HCT116 (cell line): Measurements from ENCODE around the gene OR1N2. TPM values are rescaled to one million over a fixed set of nuclear protein-coding genes. Genes with fewer than 3 reads are reported as not detected.

Experiments
- ATAC-seq: fragments of 200-7000 bp; cut with Tn5 transposase; 2 replicates; pipeline ENCODE4 v1.9.1; 2020; ENCODE audit warnings: mild to moderate bottlenecking, moderate library complexity
- BruUV-seq: library from RNA; stranded (reverse); fragments of 400-500 nt; replicated peaks from 2 replicates; lab custom pipeline; 2021; lab: Mats Ljungman, UMichigan
- CTCF ChIA-PET: fragments of 300-600 bp; sonication (Branson Sonifier 250); formaldehyde crosslinking; loops from one replicate; lab custom pipeline; 2021; ENCODE audit warnings: antibody characterized with exemption; lab: Charles Lee
- POLR2A ChIA-PET: fragments of 300-600, 350-600 bp; sonication (Branson Sonifier 250); formaldehyde crosslinking; loops from one replicate; lab custom pipeline; 2021; ENCODE audit warnings: antibody characterized with exemption; lab: Charles Lee
- RAD21 ChIA-PET, 2 experiments: fragments of 300-600 bp; sonication (Branson Sonifier 250); formaldehyde crosslinking; loops; one replicate each; lab custom pipeline; 2023; ENCODE audit warnings: low total read pairs in 2 of 2; ENCODE audit not compliant: uncharacterized antibody in 2 of 2, unreplicated experiment in 2 of 2, low non-redundant PET in 1 of 2; lab: Charles Lee
- DNase-seq: peaks from one replicate; pipeline ENCODE4 v3.0.0-alpha.2; 2010; ENCODE audit warnings: low read depth, low spot score
- H2AFZ ChIP-seq: fragments of 200-600 bp; shearing (Covaris generic), sonication (generic); 2 replicates; pipeline ENCODE4 v1.6.1; 2017; ENCODE audit warnings: low read depth, mixed run types, mixed read lengths, antibody characterized with exemption, low read length; ENCODE audit not compliant: poor library complexity, severe bottlenecking
- H3K27ac ChIP-seq: 2 replicates; pipeline ENCODE4 v1.5.1; 2012; ENCODE audit warnings: low read depth, low read length
- H3K27me3 ChIP-seq: fragments of 200-600 bp; sonication (generic); 2 replicates; pipeline ENCODE4 v1.6.1; 2016; ENCODE audit warnings: mixed run types, low read length, mixed read lengths; ENCODE audit not compliant: insufficient read depth
- H3K36me3 ChIP-seq, 2 experiments: fragments of 200-500 bp in 1 of 2; fragments of 200-600 bp in 1 of 2; sonication (Bioruptor generic) in 1 of 2; sonication (generic) in 1 of 2; 2 replicates each; pipeline versions ENCODE4 v1.5.1 to v1.6.1; 2014 to 2016; ENCODE audit warnings: low read length in 2 of 2, inconsistent platforms in 1 of 2, mixed read lengths in 1 of 2, mixed run types in 1 of 2; ENCODE audit not compliant: insufficient read depth in 2 of 2, control insufficient read depth in 1 of 2
- H3K4me1 ChIP-seq, 2 experiments: fragments of 200-600 bp in 1 of 2; sonication (generic) in 1 of 2; 2 replicates each; pipeline versions ENCODE4 v1.5.1 to v1.6.1; 2012 to 2017; ENCODE audit warnings: low read length in 2 of 2, inconsistent platforms in 1 of 2, mild to moderate bottlenecking in 1 of 2, mixed read lengths in 1 of 2, mixed run types in 1 of 2, moderate library complexity in 1 of 2; ENCODE audit not compliant: insufficient read depth in 2 of 2, control insufficient read depth in 1 of 2
- H3K4me2 ChIP-seq: fragments of 200-600 bp; sonication (generic); 2 replicates; pipeline ENCODE4 v1.6.1; 2017; ENCODE audit warnings: mixed run types, low read length, mixed read lengths
- H3K4me3 ChIP-seq, 2 experiments: fragments of 200-600 bp in 1 of 2; sonication (generic) in 1 of 2; replicated peaks in 1 of 2; 2 replicates each; pipeline ENCODE4 v1.5.1; 2011 to 2016; ENCODE audit warnings: low read length in 2 of 2, control low read depth in 1 of 2, low read depth in 1 of 2, mild to moderate bottlenecking in 1 of 2, mixed read lengths in 1 of 2, mixed run types in 1 of 2
- H3K79me2 ChIP-seq: fragments of 200-600 bp; sonication (generic); 2 replicates; pipeline ENCODE4 v1.6.1; 2017; ENCODE audit warnings: mild to moderate bottlenecking, mixed run types, low read length, moderate library complexity, mixed read lengths; ENCODE audit not compliant: insufficient read depth
- H3K9ac ChIP-seq: fragments of 200-600 bp; sonication (generic); 2 replicates; pipeline ENCODE4 v1.6.1; 2016; ENCODE audit warnings: low read length, mixed read lengths
- H3K9me2 ChIP-seq: fragments of 200-600 bp; sonication (generic), shearing (Covaris generic); 2 replicates; pipeline ENCODE4 v1.6.1; 2017; ENCODE audit warnings: mixed run types, mild to moderate bottlenecking, moderate library complexity; ENCODE audit not compliant: insufficient read depth
- H3K9me3 ChIP-seq, 2 experiments: fragments of 200-500 bp in 1 of 2; fragments of 200-600 bp in 1 of 2; sonication (Bioruptor generic) in 1 of 2; sonication (generic) in 1 of 2; 2 replicates each; pipeline ENCODE4 v1.6.1; 2014 to 2017; ENCODE audit warnings: low read length in 2 of 2, mixed read lengths in 2 of 2, inconsistent platforms in 1 of 2, low read depth in 1 of 2, mild to moderate bottlenecking in 1 of 2, mixed run types in 1 of 2, moderate library complexity in 1 of 2; ENCODE audit not compliant: control insufficient read depth in 1 of 2, insufficient read depth in 1 of 2
- H4K20me1 ChIP-seq: fragments of 200-600 bp; sonication (generic), shearing (Covaris generic); 2 replicates; pipeline ENCODE4 v1.6.1; 2017; ENCODE audit warnings: mixed run types, mild to moderate bottlenecking, moderate library complexity; ENCODE audit not compliant: insufficient read depth
- EGR1 ChIP-seq: IDR thresholded peaks from 2 replicates; pipeline ENCODE4 v1.6.1; 2012; ENCODE audit warnings: low read depth
- ELF1 ChIP-seq: IDR thresholded peaks from 2 replicates; pipeline ENCODE4 v1.6.1; 2012; ENCODE audit warnings: low read depth, borderline replicate concordance
- EZH2 ChIP-seq: fragments of 200-600 bp; sonication (generic); IDR thresholded peaks from 2 replicates; pipeline ENCODE4 v1.6.1; 2017; ENCODE audit warnings: antibody characterized with exemption, mixed run types
- EZH2phosphoT487 ChIP-seq: fragments of 200-600 bp; IDR thresholded peaks from 2 replicates; pipeline ENCODE4 v1.6.1; 2018; ENCODE audit warnings: antibody characterized with exemption, borderline replicate concordance
- MAX ChIP-seq: IDR thresholded peaks from 2 replicates; pipeline ENCODE4 v1.6.1; 2012
- YY1 ChIP-seq: IDR thresholded peaks from 2 replicates; pipeline ENCODE4 v1.6.1; 2011; ENCODE audit warnings: low read length, low read depth, moderate library complexity, mild to moderate bottlenecking; ENCODE audit not compliant: insufficient replicate concordance; ENCODE audit errors: extremely low read depth
- ZFX ChIP-seq: fragments of 450-650 bp; IDR thresholded peaks from 2 replicates; pipeline ENCODE4 v1.6.1; 2017
- intact Hi-C: fragments of 100-400 bp; cut with micrococcal nuclease; formaldehyde crosslinking; loops from 2 replicates; pipeline ENCODE4 v1.10.0; 2022
- total RNA-seq: library from RNA; stranded (reverse); gene quantifications from one replicate; pipeline ENCODE4 v1.2.1, GENCODE V29; 2021; ENCODE audit not compliant: unreplicated experiment

The OR1N2 gene
- total RNA-seq, 1 experiment from 2014 or later, result not detected

DNA sequence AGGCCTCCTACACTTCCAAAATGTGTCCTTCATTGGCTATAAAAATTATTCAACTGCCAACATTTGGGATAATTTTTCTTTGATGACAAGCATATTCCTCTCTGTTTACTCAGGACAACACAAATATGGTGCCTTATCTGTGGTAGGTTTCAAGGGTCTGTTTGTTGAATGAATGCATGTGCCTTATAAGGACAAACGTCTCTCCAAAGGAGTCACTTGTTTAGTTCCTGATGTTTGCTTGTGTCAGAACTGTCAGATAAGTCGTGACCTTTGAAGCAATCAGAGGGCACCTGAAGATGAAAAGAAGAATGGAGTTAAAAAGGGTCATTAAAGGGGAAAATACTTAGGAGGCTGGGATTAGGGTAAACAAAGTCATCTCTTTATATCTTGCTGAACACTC, 45.9 kb upstream of the OR1N2 start:
- ChIA-PET RAD21 (no interaction called here), CTCF (interaction anchor here (1.6 kb wide), 1 partner anchor 8 kb away, joined by 8 read pairs; no protein-coding TSS in a partner anchor), POLR2A (no interaction called here)
- H3K9me3 ChIP-seq, result no peaks in the 10 kb centered on the region
- H3K4me1 ChIP-seq, result no peaks in the 10 kb centered on the region
- TF ChIP-seq MAX (no peak), YY1 (no peak), EZH2phosphoT487 (no peak), EZH2 (no peak), ELF1 (no peak)
- no peak overlapping the region for H2AFZ ChIP-seq
- ATAC-seq, result no peak
- no peaks in the 10 kb centered on the region for H4K20me1 ChIP-seq
- no peak for DNase-seq
- no TSS peak for BruUV-seq
- H3K79me2 ChIP-seq, result no peaks in the 10 kb centered on the region
- H3K36me3 ChIP-seq, result no peaks in the 10 kb centered on the region
- H3K27ac ChIP-seq, result no peak overlapping the region
- H3K9ac ChIP-seq, result no peak overlapping the region
- intact Hi-C loops, result no loop called here
- H3K9me2 ChIP-seq, result no peaks in the 10 kb centered on the region
- no peak overlapping the region for H3K4me2 ChIP-seq
- H3K27me3 ChIP-seq, result peaks cover 42% of the 10 kb centered on the region
- H3K4me3 ChIP-seq, result no peak overlapping the region

GRCh38 chr9:122510502-122510901, 42.4 kb upstream of the OR1N2 start, which contains the start of gene OR1J2:
OR1J2 (plus strand) TSS chr9:122510802; CDS start chr9:122510802, 0 bp downstream.
- Histone ChIP-seq H3K4me2 (no peak within 1 kb of the TSS), H3K9me2 (no peaks in the 10 kb centered on the region), H3K4me3 (no peak within 1 kb of the TSS), H2AFZ (no peak within 1 kb of the TSS), H3K9me3 (no peaks in the 10 kb centered on the region), H3K36me3 (no peaks in the 10 kb centered on the region), H3K79me2 (no peaks in the 10 kb centered on the region), H3K9ac (no peak within 1 kb of the TSS), H4K20me1 (no peaks in the 10 kb centered on the region), H3K4me1 (no peaks in the 10 kb centered on the region), H3K27ac (no peak within 1 kb of the TSS), H3K27me3 (peaks cover 56% of the 10 kb centered on the region)
- intact Hi-C loops, result no loop called here
- POLR2A ChIA-PET, result no interaction called here
- no peak for ATAC-seq
- no peak for DNase-seq
- RAD21 ChIA-PET, result no interaction called here
- TF ChIP-seq EGR1, result no peak
- no peak for TF ChIP-seq ZFX
- no TSS peak for BruUV-seq
- CTCF ChIA-PET, result no interaction called here
